BE2C (cell line): Measurements from ENCODE around the gene CAMSAP1.

Experiments used
- DNase-seq: peaks from one replicate; pipeline ENCODE4 v3.0.0-alpha.2; 2020
- H3K27me3 ChIP-seq: fragments of 250-450 bp; sonication (Bioruptor Pico); 2 replicates; pipeline ENCODE4 v1.5.1; 2020; ENCODE audit warnings: mild to moderate bottlenecking
- H3K36me3 ChIP-seq: fragments of 250-450 bp; sonication (Bioruptor Pico); 2 replicates; pipeline ENCODE4 v1.5.1; 2020; ENCODE audit warnings: mild to moderate bottlenecking
- H3K4me1 ChIP-seq: fragments of 250-450 bp; sonication (Bioruptor Pico); 2 replicates; pipeline ENCODE4 v1.5.1; 2020
- H3K4me3 ChIP-seq: 2 replicates; pipeline ENCODE4 v1.5.1; 2011; ENCODE audit warnings: low read depth, low read length
- H3K9me3 ChIP-seq: fragments of 250-450 bp; sonication (Bioruptor Pico); 2 replicates; pipeline ENCODE4 v1.5.1; 2020
- CTCF ChIP-seq: IDR thresholded peaks from 2 replicates; pipeline ENCODE4 v1.5.1; 2012; ENCODE audit warnings: mild to moderate bottlenecking, low read depth, low read length

CAMSAP1 gene

GRCh38 chr9:135901826-135902225 lies 5.5 kb downstream of the CAMSAP1 start:
- DNase-seq = no peak
- H3K4me3 ChIP-seq = no peak overlapping the region
- no peaks in the 10 kb centered on the region for H3K27me3 ChIP-seq
- H3K9me3 ChIP-seq = peaks cover 2% of the 10 kb centered on the region; the same call in 1 of the 2 replicates
- no peak for TF ChIP-seq CTCF
- H3K4me1 ChIP-seq = peaks cover 2% of the 10 kb centered on the region; the same call in 1 of the 2 replicates
- H3K36me3 ChIP-seq = peaks cover 9% of the 10 kb centered on the region

- Histone ChIP-seq H3K27me3 (no peaks in the 10 kb centered on the region), H3K9me3 (peaks cover 2% of the 10 kb centered on the region; the same call in 1 of the 2 replicates), H3K4me1 (peaks cover 2% of the 10 kb centered on the region; the same call in 1 of the 2 replicates), H3K36me3 (peaks cover 9% of the 10 kb centered on the region), H3K4me3 (no peak overlapping the region)
- DNase-seq = no peak
- no peak for TF ChIP-seq CTCF
These were observed 6.2 kb downstream of the CAMSAP1 start for GRCh38 chr9:135901031-135901758.

- Histone ChIP-seq H3K9me3 (peaks cover 5% of the 10 kb centered on the region; the same call in 1 of the 2 replicates), H3K36me3 (peaks cover 9% of the 10 kb centered on the region), H3K4me1 (no peaks in the 10 kb centered on the region), H3K27me3 (no peaks in the 10 kb centered on the region), H3K4me3 (no peak overlapping the region)
- no peak for TF ChIP-seq CTCF
- DNase-seq = no peak
These were observed 8.5 kb downstream of the CAMSAP1 start for GRCh38 chr9:135898634-135899407.

- H3K4me3 ChIP-seq = no peak overlapping the region
- TF ChIP-seq CTCF = no peak
- H3K4me1 ChIP-seq = no peaks in the 10 kb centered on the region; the same call in 1 of the 2 replicates
- H3K36me3 ChIP-seq = peaks cover 6% of the 10 kb centered on the region
- DNase-seq = no peak
- peaks cover 5% of the 10 kb centered on the region; the same call in 1 of the 2 replicates for H3K9me3 ChIP-seq
- H3K27me3 ChIP-seq = no peaks in the 10 kb centered on the region
These were observed 10.7 kb downstream of the CAMSAP1 start for GRCh38 chr9:135896626-135897025.

- no peak for DNase-seq
- peaks cover 2% of the 10 kb centered on the region for H3K36me3 ChIP-seq
- peaks cover 2% of the 10 kb centered on the region; the same call in 1 of the 2 replicates for H3K9me3 ChIP-seq
- H3K4me3 ChIP-seq = no peak overlapping the region
- TF ChIP-seq CTCF = no peak
- peaks cover 3% of the 10 kb centered on the region; the same call in 1 of the 2 replicates for H3K4me1 ChIP-seq
- no peaks in the 10 kb centered on the region for H3K27me3 ChIP-seq
These were observed 11.1 kb downstream of the CAMSAP1 start for GRCh38 chr9:135896205-135896604.
